MM.1S (cell line): ENCODE data around the gene CCDC121.

Source experiments
- CTCF ChIP-seq: fragments of 300-600 bp; sonication (generic); IDR thresholded peaks from 2 replicates; pipeline ENCODE4 v1.5.1; 2016; ENCODE audit warnings: antibody characterized with exemption, low read length, mixed read lengths
- EZH2 ChIP-seq: fragments of 300-600 bp; sonication (generic); optimal IDR thresholded peaks from 2 replicates; pipeline ENCODE3; 2017; ENCODE audit warnings: low read depth, mild to moderate bottlenecking, antibody characterized with exemption, low read length, mixed read lengths

- TF ChIP-seq CTCF (no peak), EZH2 (no peak)
Measured at GRCh38 chr2:27664154-27664574, 35.4 kb upstream of the CCDC121 start.
